Ishikawa (cell line): ENCODE data around the gene SNX4.

Experiments used
- CEBPB ChIP-seq: IDR thresholded peaks from 2 replicates; pipeline ENCODE4 v1.6.1; 2012
- CREB1 ChIP-seq: IDR thresholded peaks from 2 replicates; pipeline ENCODE4 v1.6.1; 2012; ENCODE audit warnings: low read depth
- EGR1 ChIP-seq: IDR thresholded peaks from 2 replicates; pipeline ENCODE4 v1.6.1; 2012
- EP300 ChIP-seq: IDR thresholded peaks from 2 replicates; pipeline ENCODE4 v1.6.1; 2012; ENCODE audit warnings: borderline replicate concordance
- FOXM1 ChIP-seq: IDR thresholded peaks from 2 replicates; pipeline ENCODE4 v1.6.1; 2012; ENCODE audit warnings: low read depth, borderline replicate concordance
- NFIC ChIP-seq: IDR thresholded peaks from 2 replicates; pipeline ENCODE4 v1.6.1; 2012
- RAD21 ChIP-seq: IDR thresholded peaks from 2 replicates; pipeline ENCODE4 v1.6.1; 2012; ENCODE audit warnings: low read depth
- TAF1 ChIP-seq: IDR thresholded peaks from 2 replicates; pipeline ENCODE4 v1.6.1; 2012; ENCODE audit warnings: low read depth, mild to moderate bottlenecking
- TCF12 ChIP-seq: IDR thresholded peaks from 2 replicates; pipeline ENCODE4 v1.6.1; 2012; ENCODE audit warnings: low read depth
- TEAD4 ChIP-seq: IDR thresholded peaks from 2 replicates; pipeline ENCODE4 v1.6.1; 2012
- YY1 ChIP-seq: IDR thresholded peaks from 2 replicates; pipeline ENCODE4 v1.6.1; 2012; ENCODE audit warnings: low read depth
- ZBTB7A ChIP-seq: IDR thresholded peaks from 2 replicates; pipeline ENCODE4 v1.6.1; 2012; ENCODE audit warnings: low read depth
- TF ChIP-seq, protein P1 (sequence below): IDR thresholded peaks from 2 replicates; pipeline ENCODE4 v1.6.1; 2012
- TF ChIP-seq, protein P2 (sequence below): IDR thresholded peaks from 2 replicates; pipeline ENCODE4 v1.6.1; 2012
- TF ChIP-seq, protein P3 (sequence below): IDR thresholded peaks from 2 replicates; pipeline ENCODE4 v1.6.1; 2012; ENCODE audit warnings: low read depth, mild to moderate bottlenecking

The SNX4 gene

DNA sequence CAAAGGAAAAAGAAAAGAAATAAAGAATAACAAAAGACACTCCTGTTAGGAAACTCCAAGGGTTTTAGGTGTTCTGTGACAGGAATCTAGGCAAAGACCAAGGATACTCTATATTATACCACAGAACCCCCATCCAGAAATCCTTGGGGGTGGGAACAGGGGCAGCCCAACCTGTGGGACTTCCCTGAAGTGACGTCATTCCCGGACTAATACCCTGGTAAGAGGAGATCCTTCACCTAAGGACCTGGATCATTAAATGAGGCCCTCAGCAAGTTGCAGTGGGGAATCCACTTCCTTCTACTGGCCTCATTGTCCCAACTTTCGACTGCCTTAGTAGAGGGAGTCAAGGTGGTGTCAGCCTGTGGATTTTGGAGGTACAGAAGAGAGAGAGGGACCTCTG lies 103.8 kb downstream of the SNX4 start:
- TF ChIP-seq CEBPB (no peak), ZBTB7A (no peak), RAD21 (no peak), TEAD4 (no peak), YY1 (no peak), EP300 (no peak), TAF1 (no peak), CREB1 (no peak), EGR1 (no peak), TCF12 (no peak)
- TF ChIP-seq, protein P1, sequence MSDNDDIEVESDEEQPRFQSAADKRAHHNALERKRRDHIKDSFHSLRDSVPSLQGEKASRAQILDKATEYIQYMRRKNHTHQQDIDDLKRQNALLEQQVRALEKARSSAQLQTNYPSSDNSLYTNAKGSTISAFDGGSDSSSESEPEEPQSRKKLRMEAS, result no peak
- TF ChIP-seq, protein P2, sequence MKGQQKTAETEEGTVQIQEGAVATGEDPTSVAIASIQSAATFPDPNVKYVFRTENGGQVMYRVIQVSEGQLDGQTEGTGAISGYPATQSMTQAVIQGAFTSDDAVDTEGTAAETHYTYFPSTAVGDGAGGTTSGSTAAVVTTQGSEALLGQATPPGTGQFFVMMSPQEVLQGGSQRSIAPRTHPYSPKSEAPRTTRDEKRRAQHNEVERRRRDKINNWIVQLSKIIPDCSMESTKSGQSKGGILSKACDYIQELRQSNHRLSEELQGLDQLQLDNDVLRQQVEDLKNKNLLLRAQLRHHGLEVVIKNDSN, result no peak
- TF ChIP-seq, protein P3, sequence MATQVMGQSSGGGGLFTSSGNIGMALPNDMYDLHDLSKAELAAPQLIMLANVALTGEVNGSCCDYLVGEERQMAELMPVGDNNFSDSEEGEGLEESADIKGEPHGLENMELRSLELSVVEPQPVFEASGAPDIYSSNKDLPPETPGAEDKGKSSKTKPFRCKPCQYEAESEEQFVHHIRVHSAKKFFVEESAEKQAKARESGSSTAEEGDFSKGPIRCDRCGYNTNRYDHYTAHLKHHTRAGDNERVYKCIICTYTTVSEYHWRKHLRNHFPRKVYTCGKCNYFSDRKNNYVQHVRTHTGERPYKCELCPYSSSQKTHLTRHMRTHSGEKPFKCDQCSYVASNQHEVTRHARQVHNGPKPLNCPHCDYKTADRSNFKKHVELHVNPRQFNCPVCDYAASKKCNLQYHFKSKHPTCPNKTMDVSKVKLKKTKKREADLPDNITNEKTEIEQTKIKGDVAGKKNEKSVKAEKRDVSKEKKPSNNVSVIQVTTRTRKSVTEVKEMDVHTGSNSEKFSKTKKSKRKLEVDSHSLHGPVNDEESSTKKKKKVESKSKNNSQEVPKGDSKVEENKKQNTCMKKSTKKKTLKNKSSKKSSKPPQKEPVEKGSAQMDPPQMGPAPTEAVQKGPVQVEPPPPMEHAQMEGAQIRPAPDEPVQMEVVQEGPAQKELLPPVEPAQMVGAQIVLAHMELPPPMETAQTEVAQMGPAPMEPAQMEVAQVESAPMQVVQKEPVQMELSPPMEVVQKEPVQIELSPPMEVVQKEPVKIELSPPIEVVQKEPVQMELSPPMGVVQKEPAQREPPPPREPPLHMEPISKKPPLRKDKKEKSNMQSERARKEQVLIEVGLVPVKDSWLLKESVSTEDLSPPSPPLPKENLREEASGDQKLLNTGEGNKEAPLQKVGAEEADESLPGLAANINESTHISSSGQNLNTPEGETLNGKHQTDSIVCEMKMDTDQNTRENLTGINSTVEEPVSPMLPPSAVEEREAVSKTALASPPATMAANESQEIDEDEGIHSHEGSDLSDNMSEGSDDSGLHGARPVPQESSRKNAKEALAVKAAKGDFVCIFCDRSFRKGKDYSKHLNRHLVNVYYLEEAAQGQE, result no peak

DNA sequence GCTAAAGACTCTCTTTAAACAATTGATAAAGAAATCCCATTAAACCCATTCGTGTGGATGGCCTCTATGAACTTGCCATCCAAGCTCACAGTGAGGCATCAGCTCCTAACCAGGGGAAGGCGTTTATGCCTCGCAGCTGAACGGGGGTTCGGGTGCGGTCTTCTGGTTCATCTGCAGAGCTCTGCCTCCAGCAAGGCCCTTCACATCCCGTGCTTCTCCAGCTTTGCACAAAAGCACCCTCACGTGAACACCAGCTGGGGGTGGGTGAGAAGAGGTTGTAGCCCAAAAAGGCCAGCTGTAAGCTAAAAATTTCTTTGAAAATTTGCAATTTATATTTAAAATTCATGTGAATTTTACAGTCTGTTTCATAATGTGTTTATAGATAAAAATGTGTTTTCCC lies 105.3 kb downstream of the SNX4 start:
- TF ChIP-seq EGR1 (no peak), NFIC (no peak), TAF1 (no peak), RAD21 (no peak), FOXM1 (no peak), TCF12 (no peak), ZBTB7A (no peak)
- TF ChIP-seq, protein P1, result no peak
- TF ChIP-seq, protein P3, result no peak
- TF ChIP-seq, protein P2, result no peak

DNA sequence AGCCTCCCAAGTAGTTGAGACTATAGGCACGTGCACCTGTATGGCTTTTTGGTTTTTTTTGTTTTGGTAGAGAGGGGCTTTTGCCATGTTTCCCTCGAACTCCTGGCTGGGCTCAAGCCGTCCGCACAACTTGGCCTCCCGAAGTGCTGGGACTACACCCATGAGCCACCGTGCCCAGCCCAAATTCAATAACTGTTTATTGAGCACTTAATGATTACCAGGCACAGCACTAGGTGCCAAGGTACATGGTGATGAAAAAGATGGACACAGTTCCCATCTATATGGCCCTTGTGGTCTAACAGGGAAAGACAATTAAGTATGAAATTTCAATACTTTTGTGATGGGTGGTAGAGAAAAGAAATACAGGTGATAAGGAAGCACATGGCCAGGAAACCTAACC lies 109.1 kb downstream of the SNX4 start:
- TF ChIP-seq, protein P3, result no peak
- TF ChIP-seq EGR1, result no peak
- no peak for TF ChIP-seq CEBPB
- no peak for TF ChIP-seq TAF1
- TF ChIP-seq YY1, result no peak
- TF ChIP-seq TCF12, result no peak
- TF ChIP-seq EP300, result no peak
- no peak for TF ChIP-seq CREB1
- TF ChIP-seq RAD21, result no peak
- TF ChIP-seq, protein P2, result no peak
- TF ChIP-seq, protein P1, result no peak
- TF ChIP-seq FOXM1, result no peak
- TF ChIP-seq ZBTB7A, result no peak
- TF ChIP-seq TEAD4, result no peak
- TF ChIP-seq NFIC, result no peak

DNA sequence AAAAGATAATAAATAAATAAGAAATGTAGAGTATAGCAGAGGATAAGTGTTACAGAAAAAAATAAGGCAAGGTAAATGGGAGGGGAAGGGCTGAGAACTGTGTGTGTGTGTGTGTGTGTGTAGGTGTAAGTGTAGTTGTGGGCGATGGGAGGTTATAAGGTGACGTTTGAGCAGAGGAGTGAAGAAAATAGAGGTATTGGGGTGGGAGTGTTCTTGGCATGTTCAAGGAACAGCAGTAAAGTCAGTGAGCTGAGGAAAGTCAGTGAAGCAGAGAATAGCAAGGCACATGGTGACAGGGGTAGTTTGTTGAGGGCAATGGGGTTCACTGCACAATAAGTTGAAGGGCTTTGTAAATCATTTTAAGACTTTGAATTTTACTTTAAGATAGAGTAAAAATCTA lies 113.9 kb downstream of the SNX4 start:
- TF ChIP-seq, protein P1, result peak; percentile 56
- no peak for TF ChIP-seq NFIC
